Measurements from ENCODE around the gene S100A11. TPM values are rescaled to one million over a fixed set of nuclear protein-coding genes. Genes with fewer than 3 reads are reported as not detected.

The S100A11 gene
- polyA plus RNA-seq, 1 experiment, result 1,269 TPM

DNA sequence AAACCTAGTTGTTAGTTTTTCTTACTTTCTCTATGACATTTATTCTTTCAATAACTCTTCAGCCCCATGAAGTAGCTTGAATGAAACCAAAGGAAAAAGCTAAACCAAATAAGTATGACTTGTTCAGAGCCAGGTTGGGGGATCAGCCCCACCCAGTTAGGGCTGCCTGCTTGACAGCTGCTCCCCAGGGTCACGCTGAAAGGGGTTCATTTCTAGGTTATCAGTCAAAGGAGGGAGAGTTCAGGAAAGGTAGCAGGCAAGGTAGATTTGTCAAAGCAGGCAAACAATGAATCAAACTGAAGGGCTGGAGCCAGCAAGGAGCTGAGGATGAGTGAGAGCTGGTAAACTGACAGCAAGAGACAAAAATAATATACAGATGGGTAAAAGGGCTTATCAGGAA is 3.1 kb upstream of the S100A11 start:
- Histone ChIP-seq H3K36me3 (ENCODE audit: control insufficient read depth, insufficient read depth, low read length) (no peaks in the 10 kb centered on the region), H3K27me3 (ENCODE audit: control insufficient read depth, insufficient read depth, low read length) (peaks cover 8% of the 10 kb centered on the region), H3K4me3 (ENCODE audit: low read depth, low read length) (no peak overlapping the region)
- TF ChIP-seq, protein P1, sequence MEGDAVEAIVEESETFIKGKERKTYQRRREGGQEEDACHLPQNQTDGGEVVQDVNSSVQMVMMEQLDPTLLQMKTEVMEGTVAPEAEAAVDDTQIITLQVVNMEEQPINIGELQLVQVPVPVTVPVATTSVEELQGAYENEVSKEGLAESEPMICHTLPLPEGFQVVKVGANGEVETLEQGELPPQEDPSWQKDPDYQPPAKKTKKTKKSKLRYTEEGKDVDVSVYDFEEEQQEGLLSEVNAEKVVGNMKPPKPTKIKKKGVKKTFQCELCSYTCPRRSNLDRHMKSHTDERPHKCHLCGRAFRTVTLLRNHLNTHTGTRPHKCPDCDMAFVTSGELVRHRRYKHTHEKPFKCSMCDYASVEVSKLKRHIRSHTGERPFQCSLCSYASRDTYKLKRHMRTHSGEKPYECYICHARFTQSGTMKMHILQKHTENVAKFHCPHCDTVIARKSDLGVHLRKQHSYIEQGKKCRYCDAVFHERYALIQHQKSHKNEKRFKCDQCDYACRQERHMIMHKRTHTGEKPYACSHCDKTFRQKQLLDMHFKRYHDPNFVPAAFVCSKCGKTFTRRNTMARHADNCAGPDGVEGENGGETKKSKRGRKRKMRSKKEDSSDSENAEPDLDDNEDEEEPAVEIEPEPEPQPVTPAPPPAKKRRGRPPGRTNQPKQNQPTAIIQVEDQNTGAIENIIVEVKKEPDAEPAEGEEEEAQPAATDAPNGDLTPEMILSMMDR (IDR thresholded peaks at IDR 0.05; ENCODE audit: insufficient read depth, low read depth, low read length), result no peak
- POLR2A ChIA-PET, result no interaction called here
- DNase-seq (ENCODE audit: low read depth), result no peak
- CTCF ChIA-PET, result interaction anchor here (6.4 kb wide), 1 partner anchor 8 kb away, joined by 61 read pairs; no protein-coding TSS in a partner anchor

DNA sequence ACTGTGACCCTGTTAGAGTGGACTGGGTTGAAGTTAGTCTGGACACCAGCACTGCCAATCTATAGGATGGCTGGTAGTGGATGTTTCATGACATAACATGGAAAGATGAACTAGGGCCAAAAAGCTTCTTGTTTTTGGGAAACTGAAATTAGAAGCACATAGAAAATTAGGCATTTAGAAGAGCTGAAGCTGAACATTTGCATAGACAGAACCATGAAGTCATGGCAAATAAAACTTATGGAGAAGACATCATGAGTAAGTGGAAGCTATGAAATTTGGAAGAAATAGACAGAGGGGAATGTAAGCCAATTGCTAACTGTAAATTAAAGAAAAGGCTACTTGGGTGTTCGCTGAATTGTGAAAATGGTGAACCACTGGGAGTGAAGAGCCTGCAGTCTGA is 2.7 kb upstream of the S100A11 start:
- no peak for DNase-seq (ENCODE audit: low read depth)
- TF ChIP-seq, protein P1 (IDR thresholded peaks at IDR 0.05; ENCODE audit: insufficient read depth, low read depth, low read length), result no peak
- ChIA-PET POLR2A (no interaction called here), CTCF (interaction anchor here (6.4 kb wide), 1 partner anchor 9 kb away, joined by 61 read pairs; no protein-coding TSS in a partner anchor)
- no peak overlapping the region for H3K4me3 ChIP-seq (ENCODE audit: low read depth, low read length)
- H3K27me3 ChIP-seq (ENCODE audit: control insufficient read depth, insufficient read depth, low read length), result peaks cover 8% of the 10 kb centered on the region
- no peaks in the 10 kb centered on the region for H3K36me3 ChIP-seq (ENCODE audit: control insufficient read depth, insufficient read depth, low read length)

DNA sequence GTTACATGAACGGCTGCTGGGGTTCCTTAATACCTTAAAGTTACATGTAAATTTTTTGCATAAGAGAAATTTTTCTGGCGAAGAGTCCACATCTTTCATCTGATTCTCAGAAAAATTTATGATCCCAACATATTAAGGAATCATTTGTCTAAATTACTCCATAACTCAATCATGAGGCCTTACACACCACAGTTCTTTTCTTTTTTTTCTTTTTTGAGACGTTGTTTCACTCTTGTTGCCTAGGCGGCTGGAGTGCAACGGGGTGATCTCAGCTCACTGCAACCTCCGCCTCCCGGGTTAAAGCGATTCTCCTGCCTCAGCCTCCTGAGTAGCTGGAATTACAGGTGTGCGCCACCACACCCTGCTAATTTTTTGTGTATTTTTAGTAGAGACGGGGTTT is 2.1 kb upstream of the S100A11 start:
- Histone ChIP-seq H3K27me3 (ENCODE audit: control insufficient read depth, insufficient read depth, low read length) (peaks cover 8% of the 10 kb centered on the region), H3K36me3 (ENCODE audit: control insufficient read depth, insufficient read depth, low read length) (no peaks in the 10 kb centered on the region; the same call in 1 of the 2 replicates), H3K4me3 (ENCODE audit: low read depth, low read length) (no peak overlapping the region)
- ChIA-PET POLR2A (no interaction called here), CTCF (interaction anchor here (6.4 kb wide), 1 partner anchor 9 kb away, joined by 61 read pairs; no protein-coding TSS in a partner anchor)
- TF ChIP-seq, protein P1 (IDR thresholded peaks at IDR 0.05; ENCODE audit: insufficient read depth, low read depth, low read length), result no peak
- DNase-seq (ENCODE audit: low read depth), result no peak

DNA sequence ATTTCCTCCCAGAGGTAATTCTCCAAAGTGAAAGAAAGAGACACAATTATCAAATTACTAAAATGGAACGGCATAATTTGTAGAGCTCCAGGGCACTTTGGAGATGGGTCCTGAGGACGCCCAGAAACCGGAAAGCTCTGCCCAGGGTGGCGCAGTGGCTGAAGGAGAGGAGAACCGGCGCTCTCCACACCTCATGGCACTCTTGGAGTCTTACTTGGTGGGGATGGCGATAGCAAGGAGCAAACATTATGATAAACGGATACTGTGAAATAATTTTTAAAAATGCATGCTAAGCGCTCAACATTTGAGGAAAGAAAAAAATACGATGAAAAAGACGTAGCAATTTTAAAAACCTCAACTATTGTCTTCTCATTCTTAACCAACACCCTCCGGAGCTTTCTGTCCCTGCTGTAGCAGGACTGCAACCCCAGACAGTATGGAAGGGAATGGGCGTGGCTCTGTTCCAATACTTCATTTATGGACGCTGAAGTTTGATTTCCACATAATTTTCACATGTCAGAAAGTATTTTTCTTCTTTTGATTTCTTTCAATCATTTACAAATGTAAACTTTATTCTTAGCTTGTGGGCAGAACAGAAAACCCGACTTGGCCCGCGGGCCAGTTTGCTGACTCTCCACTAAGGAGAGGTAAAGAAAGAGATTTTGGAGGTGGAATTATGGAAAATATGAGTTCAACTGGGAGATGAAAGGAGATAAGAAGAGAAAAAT is 1.1 kb downstream of the S100A11 start:
- CTCF ChIA-PET, result interaction anchor here (0.9 to 6.4 kb wide), 7 partner anchors 9 to 371 kb away, joined by 3 to 61 read pairs (median 4); no protein-coding TSS in a partner anchor
- peak overlapping the region; percentile 92 for H3K4me3 ChIP-seq (ENCODE audit: low read depth, low read length)
- H3K36me3 ChIP-seq (ENCODE audit: control insufficient read depth, insufficient read depth, low read length), result peaks cover 15% of the 10 kb centered on the region
- peaks cover 3% of the 10 kb centered on the region for H3K27me3 ChIP-seq (ENCODE audit: control insufficient read depth, insufficient read depth, low read length)
- POLR2A ChIA-PET, result interaction anchor here (2.2 kb wide), 1 partner anchor 12 kb away, joined by 12 read pairs; no protein-coding TSS in a partner anchor
- TF ChIP-seq, protein P1 (IDR thresholded peaks at IDR 0.05; ENCODE audit: insufficient read depth, low read depth, low read length), result no peak
- no peak for DNase-seq (ENCODE audit: low read depth)

DNA sequence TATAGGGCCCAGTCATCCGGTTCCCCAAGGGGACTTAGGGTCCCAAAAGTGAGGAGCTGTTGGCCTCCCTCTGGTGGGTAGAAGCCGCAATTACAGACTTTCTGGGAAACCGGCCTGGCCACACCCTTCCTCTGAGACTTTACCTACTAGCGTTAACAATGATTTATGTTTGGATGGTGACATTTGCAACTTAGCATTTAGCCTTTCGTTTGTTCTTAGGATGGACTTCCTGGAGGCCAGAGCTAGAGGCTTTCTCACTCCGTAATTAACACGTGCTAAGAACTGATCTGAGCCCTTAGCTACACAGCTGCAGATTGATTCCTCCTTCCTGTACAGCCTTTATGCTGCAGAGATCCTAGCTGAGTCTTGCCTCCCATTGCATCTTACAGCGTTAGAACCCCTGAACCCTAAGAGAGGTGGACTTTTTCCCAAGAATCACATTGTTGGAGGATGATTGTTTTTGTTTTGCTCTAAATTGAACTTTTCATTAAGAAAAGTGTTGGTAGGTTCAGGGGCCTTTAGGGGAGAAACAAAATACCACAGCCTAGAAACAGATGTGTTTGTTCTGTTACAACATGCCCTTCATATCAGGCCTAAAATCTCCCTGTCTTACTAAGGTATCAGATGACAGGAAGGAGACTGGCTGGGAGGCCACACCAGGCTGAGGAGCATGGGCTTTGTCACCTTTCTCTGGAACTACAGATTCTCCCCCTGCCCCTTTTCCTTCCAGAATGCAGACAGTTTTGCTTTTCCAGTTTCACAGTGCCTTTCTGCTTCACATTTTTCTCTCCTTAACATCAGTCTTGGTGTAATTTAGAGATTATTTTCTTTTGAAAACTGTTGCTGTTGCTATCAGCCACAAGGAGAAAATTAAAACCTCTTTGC is 1.9 kb downstream of the S100A11 start:
- Histone ChIP-seq H3K27me3 (ENCODE audit: control insufficient read depth, insufficient read depth, low read length) (peaks cover under 1% of the 10 kb centered on the region), H3K36me3 (ENCODE audit: control insufficient read depth, insufficient read depth, low read length) (peaks cover 15% of the 10 kb centered on the region), H3K4me3 (ENCODE audit: low read depth, low read length) (peak overlapping the region; percentile 92)
- ChIA-PET POLR2A (interaction anchor here (0.6 kb wide), 1 partner anchor 1848 kb away, joined by 3 read pairs; no protein-coding TSS in a partner anchor), CTCF (interaction anchor here (0.7 to 6.4 kb wide), 19 partner anchors 10 to 371 kb away, joined by 3 to 61 read pairs (median 3); no protein-coding TSS in a partner anchor)
- no peak for DNase-seq (ENCODE audit: low read depth)
- TF ChIP-seq, protein P1 (IDR thresholded peaks at IDR 0.05; ENCODE audit: insufficient read depth, low read depth, low read length), result peak; percentile 78

All from BJ (cell line).